SK-N-SH (cell line): Measurements from ENCODE around the gene FBXL15. TPM values are rescaled to one million over a fixed set of nuclear protein-coding genes. Genes with fewer than 3 reads are reported as not detected.

Experiments used
- CTCF ChIA-PET: fragments of 300-600, 350-600 bp; formaldehyde crosslinking; extraction: SDS; loops from one replicate; lab custom pipeline; 2021; lab: Yijun Ruan, JAX
- POLR2A ChIA-PET: fragments of 350-600 bp; sonication (Branson Sonifier 250); formaldehyde crosslinking; extraction: SDS; loops from one replicate; lab custom pipeline; 2020; ENCODE audit warnings: antibody characterized with exemption, inconsistent platforms; lab: Yijun Ruan, JAX
- DNase-seq: peaks from one replicate; pipeline ENCODE4 v3.0.0; 2012
- H2AFZ ChIP-seq: fragments of 200-600 bp; sonication (generic); 2 replicates; pipeline ENCODE4 v1.8.1; 2016; ENCODE audit warnings: antibody characterized with exemption, mild to moderate bottlenecking, low read depth
- H3F3A ChIP-seq: fragments of 200-600 bp; sonication (generic); replicated peaks from 2 replicates; pipeline ENCODE3; 2016; ENCODE audit warnings: antibody characterized with exemption, mild to moderate bottlenecking; ENCODE audit not compliant: insufficient read depth
- H3K27ac ChIP-seq, 2 experiments: fragments of 200-500 bp in 1 of 2; fragments of 200-600 bp in 1 of 2; sonication (Bioruptor generic) in 1 of 2; sonication (generic), shearing (Covaris generic) in 1 of 2; 2 replicates each; pipeline versions ENCODE4 v1.5.1 to v1.6.1; 2014 to 2016; ENCODE audit warnings: low read depth in 2 of 2, inconsistent platforms in 1 of 2, low read length in 1 of 2, mild to moderate bottlenecking in 1 of 2, mixed read lengths in 1 of 2
- H3K27me3 ChIP-seq: fragments of 200-600 bp; sonication (generic), shearing (Covaris generic); 2 replicates; pipeline ENCODE4 v1.6.1; 2016; ENCODE audit warnings: mixed run types; ENCODE audit not compliant: insufficient read depth
- H3K36me3 ChIP-seq, 2 experiments: fragments of 200-500 bp in 1 of 2; fragments of 200-600 bp in 1 of 2; sonication (Bioruptor generic) in 1 of 2; sonication (generic) in 1 of 2; replicated peaks in 1 of 2; 2 replicates each; pipeline versions ENCODE3 to v1.5.1; 2014 to 2016; ENCODE audit warnings: low read length in 1 of 2, mild to moderate bottlenecking in 1 of 2; ENCODE audit not compliant: insufficient read depth in 2 of 2, control insufficient read depth in 1 of 2
- H3K4me1 ChIP-seq, 2 experiments: fragments of 200-500 bp in 1 of 2; fragments of 200-600 bp in 1 of 2; sonication (Bioruptor generic) in 1 of 2; sonication (generic), shearing (Covaris generic) in 1 of 2; 2 replicates each; pipeline versions ENCODE4 v1.5.1 to v1.6.1; 2014 to 2016; ENCODE audit warnings: low read depth in 1 of 2, low read length in 1 of 2, mixed run types in 1 of 2; ENCODE audit not compliant: insufficient read depth in 2 of 2, control insufficient read depth in 1 of 2
- H3K4me2 ChIP-seq: fragments of 200-600 bp; sonication (generic), shearing (Covaris generic); 2 replicates; pipeline ENCODE4 v1.6.1; 2017; ENCODE audit warnings: mixed run types
- H3K4me3 ChIP-seq, 2 experiments: fragments of 200-500 bp in 1 of 2; fragments of 200-600 bp in 1 of 2; sonication (Bioruptor generic) in 1 of 2; sonication (generic), shearing (Covaris generic) in 1 of 2; 2 replicates each; pipeline versions ENCODE4 v1.5.1 to v1.8.1; 2014 to 2016; ENCODE audit warnings: low read depth in 2 of 2, inconsistent platforms in 1 of 2, low read length in 1 of 2, mild to moderate bottlenecking in 1 of 2, mixed read lengths in 1 of 2, moderate library complexity in 1 of 2
- H3K79me2 ChIP-seq: fragments of 200-600 bp; sonication (generic); 2 replicates; pipeline ENCODE4 v1.8.1; 2017; ENCODE audit warnings: mild to moderate bottlenecking; ENCODE audit not compliant: insufficient read depth
- H3K9ac ChIP-seq: fragments of 200-600 bp; sonication (generic); 2 replicates; pipeline ENCODE4 v1.6.1; 2017; ENCODE audit warnings: mixed run types
- H3K9me2 ChIP-seq: fragments of 200-600 bp; sonication (generic); 2 replicates; pipeline ENCODE4 v1.6.1; 2017; ENCODE audit warnings: mixed run types
- H3K9me3 ChIP-seq: fragments of 200-600 bp; sonication (generic); 2 replicates; pipeline ENCODE4 v1.6.1; 2017; ENCODE audit warnings: mixed run types, mild to moderate bottlenecking, moderate library complexity
- H4K20me1 ChIP-seq: fragments of 200-600 bp; sonication (generic); 2 replicates; pipeline ENCODE4 v1.6.1; 2017; ENCODE audit warnings: mild to moderate bottlenecking, mixed run types; ENCODE audit not compliant: insufficient read depth
- CHD2 ChIP-seq: fragments of 150-350 bp; IDR thresholded peaks from 2 replicates; pipeline ENCODE4 v1.6.1; 2018; ENCODE audit warnings: low read length; ENCODE audit not compliant: partially characterized antibody
- EP300 ChIP-seq, 2 experiments: IDR thresholded peaks; 2 replicates each; pipeline versions ENCODE4 v1.4.0 to v1.6.1; 2012; ENCODE audit warnings: borderline replicate concordance in 1 of 2, low read depth in 1 of 2, low read length in 1 of 2
- GABPA ChIP-seq: IDR thresholded peaks from 2 replicates; pipeline ENCODE4 v1.4.0; 2012; ENCODE audit warnings: low read depth, mild to moderate bottlenecking
- GATA2 ChIP-seq: sonication (generic); formaldehyde crosslinking; IDR thresholded peaks from 2 replicates; pipeline ENCODE4 v1.5.0; 2020; ENCODE audit warnings: mild to moderate bottlenecking, missing genetic modification reagents
- JUND ChIP-seq: IDR thresholded peaks from 2 replicates; pipeline ENCODE4 v1.4.0; 2012
- MEF2A ChIP-seq: IDR thresholded peaks from 2 replicates; pipeline ENCODE4 v1.4.0; 2012; ENCODE audit warnings: low read depth, borderline replicate concordance
- POLR2AphosphoS5 ChIP-seq: IDR thresholded peaks from 2 replicates; pipeline ENCODE4 v1.6.1; 2012; ENCODE audit warnings: low read depth, low read length
- RCOR1 ChIP-seq: fragments of 150-350 bp; IDR thresholded peaks from 2 replicates; pipeline ENCODE4 v1.6.1; 2017; ENCODE audit warnings: antibody characterized with exemption, low read length
- RFX5 ChIP-seq: IDR thresholded peaks from 2 replicates; pipeline ENCODE4 v1.6.1; 2012; ENCODE audit warnings: mild to moderate bottlenecking, improper control_type of control experiment, low read length
- RXRA ChIP-seq: IDR thresholded peaks from 2 replicates; pipeline ENCODE4 v1.4.0; 2012; ENCODE audit warnings: low read depth, mild to moderate bottlenecking, borderline replicate concordance
- SIN3A ChIP-seq: IDR thresholded peaks from 2 replicates; pipeline ENCODE4 v1.6.1; 2012; ENCODE audit warnings: low read depth, mild to moderate bottlenecking, low read length, moderate library complexity, borderline replicate concordance
- SMC3 ChIP-seq: IDR thresholded peaks from 2 replicates; pipeline ENCODE4 v1.6.1; 2012; ENCODE audit warnings: low read depth, low read length, improper control_type of control experiment
- TCF12 ChIP-seq: IDR thresholded peaks from 2 replicates; pipeline ENCODE4 v1.4.0; 2012
- TEAD4 ChIP-seq: IDR thresholded peaks from 2 replicates; pipeline ENCODE4 v1.4.0; 2012; ENCODE audit warnings: mild to moderate bottlenecking, borderline replicate concordance; ENCODE audit not compliant: insufficient read depth
- WGBS: methylation state at CpG from one replicate; pipeline ENCODE4 v1.1.6; 2017; ENCODE audit warnings: low lambda C conversion rate; 5-methylcytosine and 5-hydroxymethylcytosine counted together
- polyA plus RNA-seq, 3 experiments: library from polyadenylated mRNA; depleted of rRNA; stranded (reverse); fragments of >200 nt; gene quantifications; 2 replicates each; pipeline ENCODE4 v1.2.3, GENCODE V29; 2012
- TF ChIP-seq, protein P1 (sequence below): IDR thresholded peaks from 2 replicates; pipeline ENCODE4; 2012
- TF ChIP-seq, protein P2 (sequence below): fragments of 200-600 bp; sonication (generic); IDR thresholded peaks from 2 replicates; pipeline ENCODE4 v1.6.1; 2017; ENCODE audit warnings: antibody characterized with exemption, mild to moderate bottlenecking, moderate library complexity
- TF ChIP-seq, protein P3 (sequence below): fragments of 150-350 bp; IDR thresholded peaks from 2 replicates; pipeline ENCODE4 v1.6.1; 2017; ENCODE audit warnings: antibody characterized with exemption, low read length, low read depth, borderline replicate concordance

FBXL15 gene
- polyA plus RNA-seq, 1 of the 3 experiments (the other 2 are of a cell fraction): 17.2 TPM

DNA sequence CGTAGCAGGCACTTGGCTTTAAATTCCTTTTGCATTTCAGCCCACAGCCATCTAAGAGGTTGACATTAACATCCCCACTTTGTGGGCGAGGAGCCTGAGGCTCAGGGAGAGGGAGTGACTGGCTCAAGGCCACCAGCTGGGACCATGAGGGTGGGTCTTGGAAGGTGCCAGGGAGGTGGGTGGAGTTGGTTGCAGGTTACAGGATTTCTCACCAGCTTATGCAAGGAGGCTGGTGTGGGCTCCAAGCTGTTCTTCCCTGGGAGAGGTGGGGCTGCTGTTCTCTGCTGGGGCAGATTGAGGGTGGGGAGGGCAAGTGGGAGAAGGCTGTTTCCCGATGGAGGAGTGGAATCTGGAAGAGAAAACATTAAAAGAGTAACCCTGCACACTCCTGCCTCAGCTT lies 44.8 kb downstream of the FBXL15 start:
- no peaks in the 10 kb centered on the region for H3K9me3 ChIP-seq
- H4K20me1 ChIP-seq: no peaks in the 10 kb centered on the region
- WGBS: 65% methylated on average over 3 of the region's 3 CpGs
- H3F3A ChIP-seq: peaks cover 5% of the 10 kb centered on the region
- no peak overlapping the region for H3K9ac ChIP-seq
- H3K79me2 ChIP-seq: no peaks in the 10 kb centered on the region
- TF ChIP-seq GABPA: no peak
- TF ChIP-seq RCOR1: no peak
- no peaks in the 10 kb centered on the region for H3K9me2 ChIP-seq
- ChIA-PET CTCF (interaction anchor here (1.0 to 6.8 kb wide), 2 partner anchors 14 to 33 kb away, joined by 3 to 25 read pairs; partner anchors contain the start of gene CUEDC2), POLR2A (interaction anchor here (0.6 kb wide), 1 partner anchor 209 kb away, joined by 3 read pairs; no protein-coding TSS in a partner anchor)
- no peak for DNase-seq
- H3K4me1 ChIP-seq: peaks cover 0 to 10% of the 10 kb centered on the region in 2 experiments; a peak in 1 of 4 replicates
- H2AFZ ChIP-seq: no peak overlapping the region
- no peak overlapping the region for H3K4me2 ChIP-seq
- no peaks in the 10 kb centered on the region for H3K36me3 ChIP-seq
- no peak overlapping the region for H3K27ac ChIP-seq
- no peaks in the 10 kb centered on the region for H3K27me3 ChIP-seq
- H3K4me3 ChIP-seq: no peak overlapping the region

DNA sequence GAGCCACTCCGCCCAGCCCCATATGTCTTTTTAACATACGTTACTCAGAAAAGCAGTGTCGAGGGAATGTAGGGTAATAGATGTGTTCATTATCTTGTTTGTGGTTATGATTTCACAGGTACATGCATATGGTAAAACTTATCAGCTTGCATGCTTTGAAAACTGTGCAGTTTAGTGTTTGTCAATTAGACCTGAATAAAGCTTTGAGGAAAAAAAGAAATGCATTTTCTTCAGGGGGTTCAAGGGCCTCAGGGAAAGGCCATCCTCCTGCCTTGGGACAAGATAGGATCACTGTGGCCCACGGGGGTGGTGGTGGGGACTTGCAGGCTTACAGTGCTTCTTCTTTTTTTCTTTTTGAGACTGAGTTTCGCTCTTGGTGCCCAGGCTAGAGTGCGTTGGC lies 46.7 kb downstream of the FBXL15 start:
- Histone ChIP-seq H3K9me3 (no peaks in the 10 kb centered on the region), H3K9ac (no peak overlapping the region), H3F3A (no peaks in the 10 kb centered on the region), H4K20me1 (no peaks in the 10 kb centered on the region), H3K4me2 (no peak overlapping the region), H3K9me2 (no peaks in the 10 kb centered on the region), H3K4me3 (no peak overlapping the region), H3K27ac (no peak overlapping the region), H3K79me2 (no peaks in the 10 kb centered on the region), H3K27me3 (no peaks in the 10 kb centered on the region), H3K4me1 (no peaks in the 10 kb centered on the region; a peak in 1 of 4 replicates), H3K36me3 (no peaks in the 10 kb centered on the region), H2AFZ (no peak overlapping the region)
- ChIA-PET POLR2A (no interaction called here), CTCF (interaction anchor here (1.0 to 6.8 kb wide), 3 partner anchors 12 to 16 kb away, joined by 3 to 25 read pairs (median 7); partner anchors contain the start of gene C10orf95)
- TF ChIP-seq EP300 (IDR thresholded peaks at IDR 0.05; ENCODE audit: borderline replicate concordance in 1 of 2, low read depth in 1 of 2, low read length in 1 of 2): no peak
- no peak for TF ChIP-seq TEAD4
- TF ChIP-seq RXRA: no peak
- TF ChIP-seq MEF2A: no peak
- TF ChIP-seq RFX5: no peak
- TF ChIP-seq, protein P1, sequence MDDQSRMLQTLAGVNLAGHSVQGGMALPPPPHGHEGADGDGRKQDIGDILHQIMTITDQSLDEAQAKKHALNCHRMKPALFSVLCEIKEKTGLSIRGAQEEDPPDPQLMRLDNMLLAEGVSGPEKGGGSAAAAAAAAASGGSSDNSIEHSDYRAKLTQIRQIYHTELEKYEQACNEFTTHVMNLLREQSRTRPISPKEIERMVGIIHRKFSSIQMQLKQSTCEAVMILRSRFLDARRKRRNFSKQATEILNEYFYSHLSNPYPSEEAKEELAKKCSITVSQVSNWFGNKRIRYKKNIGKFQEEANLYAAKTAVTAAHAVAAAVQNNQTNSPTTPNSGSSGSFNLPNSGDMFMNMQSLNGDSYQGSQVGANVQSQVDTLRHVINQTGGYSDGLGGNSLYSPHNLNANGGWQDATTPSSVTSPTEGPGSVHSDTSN: no peak
- no peak for TF ChIP-seq POLR2AphosphoS5
- TF ChIP-seq, protein P2, sequence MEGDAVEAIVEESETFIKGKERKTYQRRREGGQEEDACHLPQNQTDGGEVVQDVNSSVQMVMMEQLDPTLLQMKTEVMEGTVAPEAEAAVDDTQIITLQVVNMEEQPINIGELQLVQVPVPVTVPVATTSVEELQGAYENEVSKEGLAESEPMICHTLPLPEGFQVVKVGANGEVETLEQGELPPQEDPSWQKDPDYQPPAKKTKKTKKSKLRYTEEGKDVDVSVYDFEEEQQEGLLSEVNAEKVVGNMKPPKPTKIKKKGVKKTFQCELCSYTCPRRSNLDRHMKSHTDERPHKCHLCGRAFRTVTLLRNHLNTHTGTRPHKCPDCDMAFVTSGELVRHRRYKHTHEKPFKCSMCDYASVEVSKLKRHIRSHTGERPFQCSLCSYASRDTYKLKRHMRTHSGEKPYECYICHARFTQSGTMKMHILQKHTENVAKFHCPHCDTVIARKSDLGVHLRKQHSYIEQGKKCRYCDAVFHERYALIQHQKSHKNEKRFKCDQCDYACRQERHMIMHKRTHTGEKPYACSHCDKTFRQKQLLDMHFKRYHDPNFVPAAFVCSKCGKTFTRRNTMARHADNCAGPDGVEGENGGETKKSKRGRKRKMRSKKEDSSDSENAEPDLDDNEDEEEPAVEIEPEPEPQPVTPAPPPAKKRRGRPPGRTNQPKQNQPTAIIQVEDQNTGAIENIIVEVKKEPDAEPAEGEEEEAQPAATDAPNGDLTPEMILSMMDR: no peak
- TF ChIP-seq CHD2: no peak
- TF ChIP-seq JUND: no peak
- TF ChIP-seq, protein P3, sequence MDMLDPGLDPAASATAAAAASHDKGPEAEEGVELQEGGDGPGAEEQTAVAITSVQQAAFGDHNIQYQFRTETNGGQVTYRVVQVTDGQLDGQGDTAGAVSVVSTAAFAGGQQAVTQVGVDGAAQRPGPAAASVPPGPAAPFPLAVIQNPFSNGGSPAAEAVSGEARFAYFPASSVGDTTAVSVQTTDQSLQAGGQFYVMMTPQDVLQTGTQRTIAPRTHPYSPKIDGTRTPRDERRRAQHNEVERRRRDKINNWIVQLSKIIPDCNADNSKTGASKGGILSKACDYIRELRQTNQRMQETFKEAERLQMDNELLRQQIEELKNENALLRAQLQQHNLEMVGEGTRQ: no peak
- TF ChIP-seq GATA2 (CRISPR knock-in tag): no peak
- TF ChIP-seq TCF12: no peak
- no peak for TF ChIP-seq GABPA
- no peak for TF ChIP-seq SIN3A
- TF ChIP-seq SMC3: no peak
- no peak for DNase-seq
- WGBS: 77% methylated on average over 6 of the region's 6 CpGs
